ENCODE data around the gene TBC1D22B. TPM values are rescaled to one million over a fixed set of nuclear protein-coding genes. Genes with fewer than 3 reads are reported as not detected.
A peak's percentile ranks its signal among the peaks of the same experiment; 100 is the strongest.

TBC1D22B gene
- polyA plus RNA-seq, 3 donors = 3.9 to 5.0 (median 4.9) TPM

GRCh38 chr6:37302086-37302686 is 44.6 kb downstream of the TBC1D22B start:
- H3K79me2 ChIP-seq (ENCODE audit: insufficient read depth, low read length) = no peaks in the 10 kb centered on the region
- no peak overlapping the region for H2AFZ ChIP-seq (ENCODE audit: insufficient read depth, low read depth, low read length, poor library complexity, severe bottlenecking)
- peaks cover 21% of the 10 kb centered on the region for H3K4me1 Mint-ChIP-seq
- no peak overlapping the region for H3K4me2 ChIP-seq (replicated peaks; ENCODE audit: extremely low read depth, low read length, poor library complexity, severe bottlenecking)
- peak overlapping the region in 1 of 7 donors; percentile 5 for H3K27ac Mint-ChIP-seq
- TF ChIP-seq CTCF (IDR thresholded peaks at IDR 0.05) = no peak
- H4K20me1 ChIP-seq (ENCODE audit: insufficient read depth, low read length) = no peaks in the 10 kb centered on the region
- no peak overlapping the region for H3K4me3 Mint-ChIP-seq
- no CpG with 5 or more reads among the region's 1 CpG for WGBS (ENCODE audit: insufficient coverage)
- peaks cover 0 to 4% (median 0%) of the 10 kb centered on the region in 3 donors for H3K27me3 Mint-ChIP-seq (ENCODE audit: low read depth in 3 of 3)
- peak overlapping the region in 1 of 2 donors; percentile 32 for H3K27ac ChIP-seq (ENCODE audit: low read depth in 1 of 2, low read length in 2 of 2)
- DNase-seq = no peak
- H3K36me3 ChIP-seq (replicated peaks in 1 of 2; ENCODE audit: control insufficient read depth in 1 of 2, insufficient read depth in 2 of 2, low read length in 2 of 2) = peaks cover 17 to 75% of the 10 kb centered on the region in 2 donors
- peaks cover 10 to 16% of the 10 kb centered on the region in 2 donors for H3K4me1 ChIP-seq (ENCODE audit: control insufficient read depth in 1 of 2, insufficient read depth in 2 of 2, low read length in 2 of 2)
- no peak overlapping the region for H3K4me3 ChIP-seq (replicated peaks in 1 of 3; ENCODE audit: low read depth in 2 of 3, low read length in 3 of 3)
- H3K9ac ChIP-seq (ENCODE audit: insufficient read depth, low read length, poor library complexity, severe bottlenecking) = no peak overlapping the region
- H3K9me3 Mint-ChIP-seq = peaks cover 0 to 7% (median 0%) of the 10 kb centered on the region in 7 donors
- intact Hi-C loops (cut with micrococcal nuclease) = no loop called here
- H3K27me3 ChIP-seq (ENCODE audit: control insufficient read depth in 2 of 2, insufficient read depth in 2 of 2, low read length in 2 of 2) = no peaks in the 10 kb centered on the region
- H3K9me3 ChIP-seq (replicated peaks in 1 of 2; ENCODE audit: control insufficient read depth in 1 of 2, insufficient read depth in 1 of 2, low read length in 2 of 2) = no peaks in the 10 kb centered on the region
- H3K36me3 Mint-ChIP-seq = peaks cover 56 to 78% of the 10 kb centered on the region in 2 donors

GRCh38 chr6:37303091-37303660 is 45.6 kb downstream of the TBC1D22B start:
- Mint-ChIP-seq H3K27ac (peak overlapping the region in 2 of 7 donors; percentile 24 to 51), H3K4me1 (peaks cover 21% of the 10 kb centered on the region), H3K36me3 (peaks cover 55 to 78% of the 10 kb centered on the region in 2 donors), H3K9me3 (peaks cover 0 to 7% (median 0%) of the 10 kb centered on the region in 7 donors), H3K4me3 (no peak overlapping the region), H3K27me3 (ENCODE audit: low read depth in 3 of 3) (peaks cover 0 to 4% (median 0%) of the 10 kb centered on the region in 3 donors)
- Histone ChIP-seq H3K27me3 (ENCODE audit: control insufficient read depth in 2 of 2, insufficient read depth in 2 of 2, low read length in 2 of 2) (no peaks in the 10 kb centered on the region), H2AFZ (ENCODE audit: insufficient read depth, low read depth, low read length, poor library complexity, severe bottlenecking) (no peak overlapping the region), H3K4me1 (ENCODE audit: control insufficient read depth in 1 of 2, insufficient read depth in 2 of 2, low read length in 2 of 2) (peaks cover 10 to 16% of the 10 kb centered on the region in 2 donors), H3K9me3 (replicated peaks in 1 of 2; ENCODE audit: control insufficient read depth in 1 of 2, insufficient read depth in 1 of 2, low read length in 2 of 2) (no peaks in the 10 kb centered on the region), H3K4me2 (replicated peaks; ENCODE audit: extremely low read depth, low read length, poor library complexity, severe bottlenecking) (no peak overlapping the region), H3K4me3 (replicated peaks in 1 of 3; ENCODE audit: low read depth in 2 of 3, low read length in 3 of 3) (no peak overlapping the region), H3K27ac (ENCODE audit: low read depth in 1 of 2, low read length in 2 of 2) (peak overlapping the region in 1 of 2 donors; percentile 32), H3K9ac (ENCODE audit: insufficient read depth, low read length, poor library complexity, severe bottlenecking) (no peak overlapping the region), H3K36me3 (replicated peaks in 1 of 2; ENCODE audit: control insufficient read depth in 1 of 2, insufficient read depth in 2 of 2, low read length in 2 of 2) (peaks cover 14 to 78% of the 10 kb centered on the region in 2 donors), H4K20me1 (ENCODE audit: insufficient read depth, low read length) (no peaks in the 10 kb centered on the region), H3K79me2 (ENCODE audit: insufficient read depth, low read length) (no peaks in the 10 kb centered on the region)
- intact Hi-C loops (cut with micrococcal nuclease) = no loop called here
- 68% methylated on average over 6 of the region's 6 CpGs for WGBS (ENCODE audit: insufficient coverage)
- TF ChIP-seq CTCF (IDR thresholded peaks at IDR 0.05) = no peak
- no peak for DNase-seq
